GM18520 (cell line): ENCODE measurements around the gene RHOT1.

ENCODE experiments used
- ATAC-seq: cut with Tn5 transposase; IDR thresholded peaks from one replicate; pipeline ENCODE4 v1.9.1; 2021; ENCODE audit not compliant: unreplicated experiment

Gene RHOT1

GRCh38 chr17:32266389-32267301 is 124.3 kb downstream of the RHOT1 start:
- no peak for ATAC-seq

GRCh38 chr17:32267690-32268205 is 125.4 kb downstream of the RHOT1 start:
- no peak for ATAC-seq

GRCh38 chr17:32268734-32269288 is 126.5 kb downstream of the RHOT1 start:
- no peak for ATAC-seq

- no peak for ATAC-seq
These were observed 127.1 kb downstream of the RHOT1 start for GRCh38 chr17:32269377-32269776.

- ATAC-seq: no peak
These were observed 129.5 kb downstream of the RHOT1 start for GRCh38 chr17:32271844-32272243.

GRCh38 chr17:32274101-32274500 is 131.8 kb downstream of the RHOT1 start:
- no peak for ATAC-seq

GRCh38 chr17:32274643-32275042 is 132.3 kb downstream of the RHOT1 start:
- no peak for ATAC-seq
